K562 (cell line): ENCODE measurements around the gene DNMT1. TPM values are rescaled to one million over a fixed set of nuclear protein-coding genes. Genes with fewer than 3 reads are reported as not detected.

Experiments
- BRD4 ChIP-seq: fragments of 200-600 bp; sonication (generic); IDR thresholded peaks from 2 replicates; pipeline ENCODE4 v1.6.1; 2017; ENCODE audit warnings: inconsistent platforms
- CBX8 ChIP-seq: fragments of 200-600 bp; sonication (generic); IDR thresholded peaks from 2 replicates; pipeline ENCODE4 v1.6.1; 2012; ENCODE audit warnings: borderline replicate concordance, mixed run types, low read depth, mild to moderate bottlenecking, moderate library complexity, mixed read lengths, low read length, control low read depth, inconsistent platforms; ENCODE audit not compliant: poor library complexity, severe bottlenecking; ENCODE audit errors: extremely low read depth
- FOS ChIP-seq: IDR thresholded peaks from 3 replicates; pipeline ENCODE4 v1.6.1; 2011; ENCODE audit not compliant: insufficient read length; ENCODE audit errors: extremely low read depth
- FOXM1 ChIP-seq, 2 experiments: fragments of 450-650 bp in 1 of 2; sonication (generic) in 1 of 2; formaldehyde crosslinking in 1 of 2; IDR thresholded peaks; 2 replicates each; pipeline versions ENCODE4 v1.6.1 to v1.9.0; 2017 to 2022; ENCODE audit warnings: low read depth in 2 of 2, mild to moderate bottlenecking in 2 of 2, missing genetic modification reagents in 1 of 2, moderate library complexity in 1 of 2
- ILK ChIP-seq: fragments of 450-650 bp; IDR thresholded peaks from 2 replicates; pipeline ENCODE4 v1.6.1; 2016; ENCODE audit warnings: missing genetic modification characterization, low read depth, mild to moderate bottlenecking, missing compliant biosample characterization, moderate library complexity, borderline replicate concordance
- MTA2 ChIP-seq: fragments of 450-650 bp; IDR thresholded peaks from 2 replicates; pipeline ENCODE4 v1.6.1; 2016; ENCODE audit warnings: low read depth
- MXI1 ChIP-seq: IDR thresholded peaks from 2 replicates; pipeline ENCODE4 v1.6.1; 2011; ENCODE audit warnings: low read depth, mild to moderate bottlenecking, improper control_type of control experiment, low read length
- PCBP2 ChIP-seq: fragments of 200-400 bp; formaldehyde crosslinking; IDR thresholded peaks from 2 replicates; pipeline ENCODE4 v1.6.1; 2018; ENCODE audit warnings: low read length, low read depth, mild to moderate bottlenecking, moderate library complexity; ENCODE audit not compliant: poor library complexity, severe bottlenecking
- PYGO2 ChIP-seq: fragments of 450-650 bp; IDR thresholded peaks from 2 replicates; pipeline ENCODE4 v1.6.1; 2016; ENCODE audit warnings: mild to moderate bottlenecking, missing genetic modification characterization, moderate library complexity, missing compliant biosample characterization
- TEAD2 ChIP-seq: fragments of 450-650 bp; IDR thresholded peaks from 2 replicates; pipeline ENCODE4 v1.6.1; 2016; ENCODE audit warnings: missing genetic modification characterization, control low read depth, missing compliant biosample characterization
- ZNF140 ChIP-seq: fragments of 250-450 bp; sonication (Bioruptor Pico); IDR thresholded peaks from 2 replicates; pipeline ENCODE4 v1.8.0; 2021; ENCODE audit warnings: moderate library complexity, mild to moderate bottlenecking, inconsistent platforms
- polyA plus RNA-seq, 8 experiments: library from polyadenylated mRNA; depleted of rRNA in 4 of 8; stranded (reverse) in 5 of 8; unstranded in 3 of 8; fragments of >200 nt; fragmentation: Nextera tagmentation in 2 of 8; fragmentation: Illumina TruSeq in 1 of 8; extraction: Ambion mirVana in 2 of 8; extraction: Trizol in 1 of 8; gene quantifications; 2 replicates each; pipeline versions ENCODE4 v1.2.1 to v1.2.3, GENCODE V29; 2011 to 2014; ENCODE audit warnings: inconsistent platforms in 1 of 8, missing spikeins in 1 of 8
- total RNA-seq, 7 experiments: library from RNA; depleted of rRNA in 6 of 7; stranded (reverse); fragments of >200 nt in 6 of 7; fragmentation: Illumina TruSeq in 2 of 7; extraction: Trizol in 2 of 7; gene quantifications; 2 replicates each; pipeline versions ENCODE4 v1.2.1 to v1.2.3, GENCODE V29; 2011 to 2021; ENCODE audit warnings: low replicate concordance in 1 of 7
- TF ChIP-seq, protein P1 (sequence below), 2 experiments: fragments of 450-650 bp in 1 of 2; sonication (generic) in 1 of 2; formaldehyde crosslinking in 1 of 2; IDR thresholded peaks; 2 replicates each; pipeline versions ENCODE4 v1.7.1 to v1.9.0; 2016 to 2022; ENCODE audit warnings: inconsistent platforms in 1 of 2, mild to moderate bottlenecking in 1 of 2, missing genetic modification reagents in 1 of 2
- TF ChIP-seq, protein P2 (sequence below): fragments of 450-650 bp; formaldehyde crosslinking; IDR thresholded peaks from 2 replicates; pipeline ENCODE4 v1.4.0; 2020; ENCODE audit warnings: mild to moderate bottlenecking, moderate library complexity
- TF ChIP-seq, protein P3 (sequence below): IDR thresholded peaks from 2 replicates; pipeline ENCODE4 v1.6.1; 2014; ENCODE audit warnings: antibody characterized with exemption

DNMT1 gene
- total and polyA plus RNA-seq, 9 of the 15 experiments (the other 6 are each of a cell fraction or from before 2014, with no cell fraction given): 80.1 to 271 (median 121) TPM

DNA sequence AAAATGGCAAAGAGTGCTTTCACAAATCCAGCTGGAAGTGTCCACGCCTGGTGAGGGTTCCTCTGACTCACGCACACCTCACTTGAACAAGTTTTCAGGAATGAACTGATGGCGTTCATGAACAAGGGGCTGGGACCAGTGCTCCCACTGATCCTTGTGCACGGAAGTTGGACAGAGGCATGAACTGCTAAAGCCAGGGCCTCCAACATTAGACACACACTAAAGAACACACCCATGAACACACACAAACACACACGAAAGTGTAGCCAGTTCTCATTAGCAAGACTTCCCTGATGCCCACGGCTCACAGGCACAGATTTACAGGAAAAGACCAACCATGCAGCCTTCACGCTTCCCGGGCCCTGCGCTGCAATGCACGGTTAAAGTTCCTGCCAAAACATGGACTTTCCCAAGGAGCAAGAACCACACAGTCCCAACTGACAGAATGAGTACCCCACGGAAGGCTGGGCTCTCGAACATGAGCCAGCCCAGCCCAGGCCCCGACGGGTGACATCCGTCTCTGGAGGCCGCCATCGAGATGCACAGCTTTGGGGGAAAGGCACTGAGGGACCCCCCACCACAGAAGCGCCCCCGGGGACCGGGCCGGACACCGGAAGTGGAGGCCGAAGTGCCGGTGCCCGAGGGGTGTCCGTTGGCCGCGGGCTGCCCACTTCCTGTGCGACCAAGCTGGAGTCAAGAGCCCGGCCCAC, 808 bp downstream of the DNMT1 start (continued):
- TF ChIP-seq, protein P1, sequence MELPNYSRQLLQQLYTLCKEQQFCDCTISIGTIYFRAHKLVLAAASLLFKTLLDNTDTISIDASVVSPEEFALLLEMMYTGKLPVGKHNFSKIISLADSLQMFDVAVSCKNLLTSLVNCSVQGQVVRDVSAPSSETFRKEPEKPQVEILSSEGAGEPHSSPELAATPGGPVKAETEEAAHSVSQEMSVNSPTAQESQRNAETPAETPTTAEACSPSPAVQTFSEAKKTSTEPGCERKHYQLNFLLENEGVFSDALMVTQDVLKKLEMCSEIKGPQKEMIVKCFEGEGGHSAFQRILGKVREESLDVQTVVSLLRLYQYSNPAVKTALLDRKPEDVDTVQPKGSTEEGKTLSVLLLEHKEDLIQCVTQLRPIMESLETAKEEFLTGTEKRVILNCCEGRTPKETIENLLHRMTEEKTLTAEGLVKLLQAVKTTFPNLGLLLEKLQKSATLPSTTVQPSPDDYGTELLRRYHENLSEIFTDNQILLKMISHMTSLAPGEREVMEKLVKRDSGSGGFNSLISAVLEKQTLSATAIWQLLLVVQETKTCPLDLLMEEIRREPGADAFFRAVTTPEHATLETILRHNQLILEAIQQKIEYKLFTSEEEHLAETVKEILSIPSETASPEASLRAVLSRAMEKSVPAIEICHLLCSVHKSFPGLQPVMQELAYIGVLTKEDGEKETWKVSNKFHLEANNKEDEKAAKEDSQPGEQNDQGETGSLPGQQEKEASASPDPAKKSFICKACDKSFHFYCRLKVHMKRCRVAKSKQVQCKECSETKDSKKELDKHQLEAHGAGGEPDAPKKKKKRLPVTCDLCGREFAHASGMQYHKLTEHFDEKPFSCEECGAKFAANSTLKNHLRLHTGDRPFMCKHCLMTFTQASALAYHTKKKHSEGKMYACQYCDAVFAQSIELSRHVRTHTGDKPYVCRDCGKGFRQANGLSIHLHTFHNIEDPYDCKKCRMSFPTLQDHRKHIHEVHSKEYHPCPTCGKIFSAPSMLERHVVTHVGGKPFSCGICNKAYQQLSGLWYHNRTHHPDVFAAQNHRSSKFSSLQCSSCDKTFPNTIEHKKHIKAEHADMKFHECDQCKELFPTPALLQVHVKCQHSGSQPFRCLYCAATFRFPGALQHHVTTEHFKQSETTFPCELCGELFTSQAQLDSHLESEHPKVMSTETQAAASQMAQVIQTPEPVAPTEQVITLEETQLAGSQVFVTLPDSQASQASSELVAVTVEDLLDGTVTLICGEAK (IDR thresholded peaks at IDR 0.05): peak; percentile 81
- TF ChIP-seq, protein P1 (CRISPR knock-in tag; IDR thresholded peaks at IDR 0.05): no peak
- TF ChIP-seq MTA2: no peak
- TF ChIP-seq FOS: no peak
- no peak for TF ChIP-seq BRD4
- TF ChIP-seq, protein P2, sequence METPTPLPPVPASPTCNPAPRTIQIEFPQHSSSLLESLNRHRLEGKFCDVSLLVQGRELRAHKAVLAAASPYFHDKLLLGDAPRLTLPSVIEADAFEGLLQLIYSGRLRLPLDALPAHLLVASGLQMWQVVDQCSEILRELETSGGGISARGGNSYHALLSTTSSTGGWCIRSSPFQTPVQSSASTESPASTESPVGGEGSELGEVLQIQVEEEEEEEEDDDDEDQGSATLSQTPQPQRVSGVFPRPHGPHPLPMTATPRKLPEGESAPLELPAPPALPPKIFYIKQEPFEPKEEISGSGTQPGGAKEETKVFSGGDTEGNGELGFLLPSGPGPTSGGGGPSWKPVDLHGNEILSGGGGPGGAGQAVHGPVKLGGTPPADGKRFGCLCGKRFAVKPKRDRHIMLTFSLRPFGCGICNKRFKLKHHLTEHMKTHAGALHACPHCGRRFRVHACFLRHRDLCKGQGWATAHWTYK (CRISPR knock-in tag): peak; percentile 29; the same call in 1 of the 2 replicates
- TF ChIP-seq ILK (tag): no peak
- TF ChIP-seq FOXM1 (IDR thresholded peaks at IDR 0.05; ENCODE audit: low read depth): no peak
- 0 out of 2 replicates have a peak, but pooled peaks have one; percentile 19 for TF ChIP-seq FOXM1 (CRISPR knock-in tag; IDR thresholded peaks at IDR 0.05; ENCODE audit: low read depth)
- TF ChIP-seq ZNF140: no peak
- TF ChIP-seq CBX8: no peak
- no peak for TF ChIP-seq MXI1
- TF ChIP-seq, protein P3, sequence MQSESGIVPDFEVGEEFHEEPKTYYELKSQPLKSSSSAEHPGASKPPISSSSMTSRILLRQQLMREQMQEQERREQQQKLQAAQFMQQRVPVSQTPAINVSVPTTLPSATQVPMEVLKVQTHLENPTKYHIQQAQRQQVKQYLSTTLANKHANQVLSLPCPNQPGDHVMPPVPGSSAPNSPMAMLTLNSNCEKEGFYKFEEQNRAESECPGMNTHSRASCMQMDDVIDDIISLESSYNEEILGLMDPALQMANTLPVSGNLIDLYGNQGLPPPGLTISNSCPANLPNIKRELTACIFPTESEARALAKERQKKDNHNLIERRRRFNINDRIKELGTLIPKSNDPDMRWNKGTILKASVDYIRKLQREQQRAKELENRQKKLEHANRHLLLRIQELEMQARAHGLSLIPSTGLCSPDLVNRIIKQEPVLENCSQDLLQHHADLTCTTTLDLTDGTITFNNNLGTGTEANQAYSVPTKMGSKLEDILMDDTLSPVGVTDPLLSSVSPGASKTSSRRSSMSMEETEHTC: no peak
- no peak for TF ChIP-seq TEAD2 (tag)
- no peak for TF ChIP-seq PCBP2
- TF ChIP-seq PYGO2 (tag): no peak
